Measurements from ENCODE around the gene SDSL. TPM values are rescaled to one million over a fixed set of nuclear protein-coding genes. Genes with fewer than 3 reads are reported as not detected.

The SDSL gene
- total RNA-seq, 2 experiments from 2014 or later = 0.85 to 1.2 TPM

GRCh38 chr12:113390064-113391043 is 31.8 kb upstream of the SDSL start:
- POLR2A ChIA-PET = no interaction called here
- no peaks in the 10 kb centered on the region for H3K36me3 Mint-ChIP-seq
- no peaks in the 10 kb centered on the region for H3K9me3 Mint-ChIP-seq
- ATAC-seq (ENCODE audit: low read depth) (no peak), DNase-seq (no peak)
- H3K27me3 Mint-ChIP-seq = no peaks in the 10 kb centered on the region
- no peak overlapping the region for H3K4me3 Mint-ChIP-seq
- no peak overlapping the region for H3K27ac Mint-ChIP-seq
- H3K4me1 Mint-ChIP-seq = no peaks in the 10 kb centered on the region

- H3K4me3 Mint-ChIP-seq = no peak overlapping the region
- no peaks in the 10 kb centered on the region for H3K36me3 Mint-ChIP-seq
- H3K27ac Mint-ChIP-seq = no peak overlapping the region
- no peaks in the 10 kb centered on the region for H3K4me1 Mint-ChIP-seq
- H3K9me3 Mint-ChIP-seq = no peaks in the 10 kb centered on the region
- DNase-seq = no peak
- ATAC-seq (ENCODE audit: low read depth) = no peak
- H3K27me3 Mint-ChIP-seq = no peaks in the 10 kb centered on the region
- POLR2A ChIA-PET = no interaction called here
These were observed 31.0 kb upstream of the SDSL start for GRCh38 chr12:113391145-113391544.

GRCh38 chr12:113391650-113392337 is 30.4 kb upstream of the SDSL start:
- H3K4me1 Mint-ChIP-seq = no peaks in the 10 kb centered on the region

GRCh38 chr12:113392520-113392919 is 29.7 kb upstream of the SDSL start:
- Mint-ChIP-seq H3K4me1 (no peaks in the 10 kb centered on the region), H3K36me3 (no peaks in the 10 kb centered on the region), H3K9me3 (no peaks in the 10 kb centered on the region), H3K27me3 (no peaks in the 10 kb centered on the region), H3K4me3 (no peak overlapping the region), H3K27ac (no peak overlapping the region)
- POLR2A ChIA-PET = no interaction called here
- no peak for DNase-seq
- no peak for ATAC-seq (ENCODE audit: low read depth)

More at GRCh38 chr12:113391650-113392337, 30.4 kb upstream of the SDSL start:
- no peak for ATAC-seq (ENCODE audit: low read depth)
- POLR2A ChIA-PET = no interaction called here
- H3K36me3 Mint-ChIP-seq = no peaks in the 10 kb centered on the region
- H3K27ac Mint-ChIP-seq = no peak overlapping the region
- H3K27me3 Mint-ChIP-seq = no peaks in the 10 kb centered on the region
- no peak overlapping the region for H3K4me3 Mint-ChIP-seq
- H3K9me3 Mint-ChIP-seq = no peaks in the 10 kb centered on the region
- DNase-seq = no peak

GRCh38 chr12:113392988-113393579 is 29.1 kb upstream of the SDSL start:
- H3K27ac Mint-ChIP-seq = no peak overlapping the region
- H3K27me3 Mint-ChIP-seq = peaks cover 1% of the 10 kb centered on the region
- ATAC-seq (ENCODE audit: low read depth) (no peak), DNase-seq (no peak)
- H3K4me1 Mint-ChIP-seq = no peaks in the 10 kb centered on the region
- no peak overlapping the region for H3K4me3 Mint-ChIP-seq
- POLR2A ChIA-PET = no interaction called here
- no peaks in the 10 kb centered on the region for H3K9me3 Mint-ChIP-seq
- no peaks in the 10 kb centered on the region for H3K36me3 Mint-ChIP-seq

GRCh38 chr12:113393749-113394148 is 28.4 kb upstream of the SDSL start:
- H3K27ac Mint-ChIP-seq = no peak overlapping the region
- H3K4me3 Mint-ChIP-seq = no peak overlapping the region
- ATAC-seq (ENCODE audit: low read depth) (no peak), DNase-seq (no peak)
- peaks cover 1% of the 10 kb centered on the region for H3K27me3 Mint-ChIP-seq
- no peaks in the 10 kb centered on the region for H3K36me3 Mint-ChIP-seq
- no peaks in the 10 kb centered on the region for H3K4me1 Mint-ChIP-seq
- POLR2A ChIA-PET = no interaction called here
- H3K9me3 Mint-ChIP-seq = no peaks in the 10 kb centered on the region

GRCh38 chr12:113395119-113395518 is 27.1 kb upstream of the SDSL start:
- Mint-ChIP-seq H3K9me3 (no peaks in the 10 kb centered on the region), H3K36me3 (no peaks in the 10 kb centered on the region), H3K4me3 (no peak overlapping the region), H3K27me3 (peaks cover 3% of the 10 kb centered on the region), H3K27ac (no peak overlapping the region), H3K4me1 (no peaks in the 10 kb centered on the region)
- ATAC-seq (ENCODE audit: low read depth) (no peak), DNase-seq (no peak)
- POLR2A ChIA-PET = no interaction called here

GRCh38 chr12:113396200-113396599 is 26.0 kb upstream of the SDSL start:
- POLR2A ChIA-PET = no interaction called here
- H3K27me3 Mint-ChIP-seq = peaks cover 5% of the 10 kb centered on the region
- H3K36me3 Mint-ChIP-seq = no peaks in the 10 kb centered on the region
- H3K9me3 Mint-ChIP-seq = no peaks in the 10 kb centered on the region
- DNase-seq (no peak), ATAC-seq (ENCODE audit: low read depth) (no peak)
- no peak overlapping the region for H3K4me3 Mint-ChIP-seq
- no peaks in the 10 kb centered on the region for H3K4me1 Mint-ChIP-seq
- no peak overlapping the region for H3K27ac Mint-ChIP-seq

GRCh38 chr12:113396828-113397496 is 25.2 kb upstream of the SDSL start:
- POLR2A ChIA-PET = no interaction called here
- H3K27me3 Mint-ChIP-seq = peaks cover 5% of the 10 kb centered on the region
- H3K36me3 Mint-ChIP-seq = no peaks in the 10 kb centered on the region
- DNase-seq (no peak), ATAC-seq (ENCODE audit: low read depth) (no peak)
- no peaks in the 10 kb centered on the region for H3K4me1 Mint-ChIP-seq
- no peak overlapping the region for H3K4me3 Mint-ChIP-seq
- no peak overlapping the region for H3K27ac Mint-ChIP-seq
- no peaks in the 10 kb centered on the region for H3K9me3 Mint-ChIP-seq

GRCh38 chr12:113397497-113398197 is 24.5 kb upstream of the SDSL start:
- DNase-seq = no peak
- POLR2A ChIA-PET = no interaction called here

GRCh38 chr12:113398346-113399290 is 23.6 kb upstream of the SDSL start:
- H3K27ac Mint-ChIP-seq = no peak overlapping the region
- H3K27me3 Mint-ChIP-seq = peaks cover 6% of the 10 kb centered on the region
- ATAC-seq (ENCODE audit: low read depth) (no peak), DNase-seq (no peak)
- H3K4me3 Mint-ChIP-seq = no peak overlapping the region
- H3K4me1 Mint-ChIP-seq = no peaks in the 10 kb centered on the region
- no peaks in the 10 kb centered on the region for H3K9me3 Mint-ChIP-seq
- POLR2A ChIA-PET = no interaction called here
- no peaks in the 10 kb centered on the region for H3K36me3 Mint-ChIP-seq

More at GRCh38 chr12:113397497-113398197, 24.5 kb upstream of the SDSL start:
- H3K36me3 Mint-ChIP-seq = no peaks in the 10 kb centered on the region
- no peak for ATAC-seq (ENCODE audit: low read depth)
- no peaks in the 10 kb centered on the region for H3K4me1 Mint-ChIP-seq
- H3K4me3 Mint-ChIP-seq = no peak overlapping the region
- H3K9me3 Mint-ChIP-seq = no peaks in the 10 kb centered on the region
- no peak overlapping the region for H3K27ac Mint-ChIP-seq
- peaks cover 5% of the 10 kb centered on the region for H3K27me3 Mint-ChIP-seq

GRCh38 chr12:113399490-113399889 is 22.7 kb upstream of the SDSL start:
- Mint-ChIP-seq H3K4me3 (no peak overlapping the region), H3K9me3 (no peaks in the 10 kb centered on the region), H3K27me3 (peaks cover 11% of the 10 kb centered on the region), H3K36me3 (no peaks in the 10 kb centered on the region), H3K27ac (no peak overlapping the region), H3K4me1 (peaks cover 2% of the 10 kb centered on the region)
- DNase-seq (no peak), ATAC-seq (ENCODE audit: low read depth) (no peak)
- POLR2A ChIA-PET = no interaction called here

Data from activated naive CD8-positive, alpha-beta T cell treated with anti-CD3 and anti-CD28 coated beads, Interleukin-2, amount 10 ng/mL, durations not matched to agents 7 days and 5 days (primary cell).